ENCODE data around the gene L3MBTL2.
A peak's percentile ranks its signal among the peaks of the same experiment; 100 is the strongest.
"Not testable (repeated sequence)": the region's sequence is repeated elsewhere in the genome, so short reads cannot be mapped to it uniquely, and the experiment has no call there.

Gene L3MBTL2

DNA sequence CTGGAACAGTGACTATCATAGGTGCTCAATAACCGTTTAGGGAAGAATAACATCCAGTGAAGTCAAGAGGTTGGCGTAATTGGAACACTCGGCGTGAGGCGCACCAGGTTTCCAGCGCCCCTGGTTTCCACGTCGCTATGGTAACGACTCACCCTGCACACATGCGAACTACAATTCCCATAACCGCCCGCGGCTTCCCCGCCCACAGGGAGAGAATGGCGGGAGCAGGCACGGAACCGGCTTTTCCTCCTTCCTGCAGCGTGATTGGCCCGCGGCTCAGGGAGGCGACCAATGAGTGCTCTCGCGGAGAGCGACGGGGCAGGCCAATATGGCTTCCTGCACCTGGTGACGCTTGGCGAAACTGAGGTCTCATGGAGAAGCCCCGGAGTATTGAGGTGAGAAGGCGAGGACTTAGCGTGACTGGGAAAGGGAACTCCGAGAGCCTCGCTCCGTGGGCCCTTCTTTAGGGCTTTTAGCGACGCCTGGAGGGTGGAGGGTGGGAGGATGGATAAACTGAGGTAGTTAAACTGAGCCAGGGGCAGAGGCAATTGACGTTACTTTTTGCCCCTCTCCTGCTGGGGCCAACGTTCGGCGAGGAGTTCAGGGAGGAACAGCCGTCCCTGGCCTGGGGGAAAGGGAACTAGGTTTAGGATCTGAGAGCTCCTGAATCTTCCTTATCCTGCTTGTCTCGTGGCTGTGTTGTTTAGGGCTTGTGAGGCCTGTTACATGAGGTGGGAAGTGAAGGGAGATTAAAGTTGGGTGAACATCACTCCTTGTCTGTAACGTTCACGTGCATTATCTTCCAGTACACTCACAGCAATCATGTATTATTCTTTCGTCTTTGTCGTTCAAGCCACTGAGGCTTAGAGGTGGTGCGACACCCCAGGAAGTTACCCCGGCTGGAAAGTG lies at the start of gene L3MBTL2:
L3MBTL2 (plus strand) TSS at position 321 of the 909 bp plus-strand sequence; CDS start at position 372, 51 bp downstream.
- peak; percentile 92 to 96 (median 93) for DNase-seq (ENCODE audit: low read depth in 3 of 3, low spot score in 1 of 3)

DNA sequence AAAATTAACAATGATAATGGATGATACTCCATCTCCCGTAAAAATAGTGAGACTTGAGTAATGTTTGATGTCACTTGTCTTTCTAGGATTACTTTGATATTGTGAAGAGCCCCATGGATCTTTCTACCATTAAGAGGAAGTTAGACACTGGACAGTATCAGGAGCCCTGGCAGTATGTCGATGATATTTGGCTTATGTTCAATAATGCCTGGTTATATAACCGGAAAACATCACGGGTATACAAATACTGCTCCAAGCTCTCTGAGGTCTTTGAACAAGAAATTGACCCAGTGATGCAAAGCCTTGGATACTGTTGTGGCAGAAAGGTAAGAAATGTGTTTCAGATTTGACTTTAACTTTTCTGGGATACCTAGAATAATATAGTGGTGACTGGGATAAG lies 48.0 kb upstream of the L3MBTL2 start:
- no peak for DNase-seq (ENCODE audit: low read depth in 3 of 3, low spot score in 1 of 3)

DNA sequence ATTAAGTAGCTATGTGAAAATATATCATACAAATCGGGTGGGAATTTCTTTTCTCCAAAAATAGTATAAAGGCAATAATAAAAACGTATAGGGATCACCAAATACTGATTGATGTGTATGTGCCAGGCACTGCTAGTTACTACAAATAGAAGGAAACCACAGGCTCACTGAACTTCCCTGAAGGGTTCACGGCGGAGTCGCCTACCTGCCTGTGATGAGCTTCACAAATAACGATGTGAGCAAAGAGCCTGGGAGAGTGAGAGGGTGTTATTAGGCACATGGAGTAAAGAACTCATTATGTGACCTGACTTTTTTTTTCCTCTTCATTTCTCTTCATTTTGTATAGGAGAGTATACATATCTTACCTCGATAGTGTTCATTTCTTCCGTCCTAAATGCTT lies 36.0 kb upstream of the L3MBTL2 start:
- DNase-seq (ENCODE audit: low read depth in 3 of 3, low spot score in 1 of 3): no peak

DNA sequence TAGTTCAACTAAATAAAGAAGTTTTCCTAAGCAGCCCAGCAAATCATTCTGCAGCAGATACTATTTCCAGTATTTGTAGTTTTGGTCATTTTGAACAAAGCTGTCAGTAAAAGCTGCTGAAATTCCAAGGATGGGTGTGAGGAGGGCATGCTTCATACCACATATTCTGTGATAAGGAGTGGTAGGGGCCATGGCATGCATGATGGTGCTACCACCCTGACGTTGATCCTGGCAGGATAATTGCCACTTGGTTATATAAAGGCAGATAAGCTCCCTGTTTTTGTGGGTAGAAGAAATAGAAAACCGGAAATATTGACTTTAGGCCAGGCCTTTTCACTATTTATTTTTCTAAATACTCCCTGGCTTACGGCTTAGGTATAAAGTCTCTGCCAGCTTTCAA lies 33.1 kb upstream of the L3MBTL2 start:
- DNase-seq (ENCODE audit: low read depth in 3 of 3, low spot score in 1 of 3): no peak

DNA sequence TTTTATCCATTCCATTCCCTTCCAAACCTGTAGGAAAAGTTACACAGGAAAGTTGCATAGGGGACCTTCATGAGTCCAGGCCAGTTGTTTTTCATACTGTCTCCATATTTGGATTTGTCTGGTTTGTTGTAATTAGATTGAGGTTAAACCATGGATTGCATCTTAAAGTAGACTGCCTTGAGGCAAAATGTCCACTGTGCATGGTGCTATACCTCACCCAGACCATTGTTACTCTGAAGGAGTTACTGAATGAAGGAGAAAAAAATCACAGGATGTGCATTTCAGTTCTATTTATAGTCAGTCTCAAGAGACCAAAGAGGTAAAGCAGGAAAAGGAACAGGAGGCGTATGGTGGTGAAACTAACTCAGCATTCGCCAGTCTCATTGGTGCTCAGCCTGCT lies 29.6 kb upstream of the L3MBTL2 start:
- no peak for DNase-seq (ENCODE audit: low read depth in 3 of 3, low spot score in 1 of 3)

DNA sequence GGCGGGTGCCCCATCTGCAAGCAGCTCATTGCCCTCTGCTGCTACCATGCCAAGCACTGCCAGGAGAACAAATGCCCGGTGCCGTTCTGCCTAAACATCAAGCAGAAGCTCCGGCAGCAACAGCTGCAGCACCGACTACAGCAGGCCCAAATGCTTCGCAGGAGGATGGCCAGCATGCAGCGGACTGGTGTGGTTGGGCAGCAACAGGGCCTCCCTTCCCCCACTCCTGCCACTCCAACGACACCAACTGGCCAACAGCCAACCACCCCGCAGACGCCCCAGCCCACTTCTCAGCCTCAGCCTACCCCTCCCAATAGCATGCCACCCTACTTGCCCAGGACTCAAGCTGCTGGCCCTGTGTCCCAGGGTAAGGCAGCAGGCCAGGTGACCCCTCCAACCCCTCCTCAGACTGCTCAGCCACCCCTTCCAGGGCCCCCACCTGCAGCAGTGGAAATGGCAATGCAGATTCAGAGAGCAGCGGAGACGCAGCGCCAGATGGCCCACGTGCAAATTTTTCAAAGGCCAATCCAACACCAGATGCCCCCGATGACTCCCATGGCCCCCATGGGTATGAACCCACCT lies 28.0 kb upstream of the L3MBTL2 start:
- no peak for DNase-seq (ENCODE audit: low read depth in 3 of 3, low spot score in 1 of 3)

DNA sequence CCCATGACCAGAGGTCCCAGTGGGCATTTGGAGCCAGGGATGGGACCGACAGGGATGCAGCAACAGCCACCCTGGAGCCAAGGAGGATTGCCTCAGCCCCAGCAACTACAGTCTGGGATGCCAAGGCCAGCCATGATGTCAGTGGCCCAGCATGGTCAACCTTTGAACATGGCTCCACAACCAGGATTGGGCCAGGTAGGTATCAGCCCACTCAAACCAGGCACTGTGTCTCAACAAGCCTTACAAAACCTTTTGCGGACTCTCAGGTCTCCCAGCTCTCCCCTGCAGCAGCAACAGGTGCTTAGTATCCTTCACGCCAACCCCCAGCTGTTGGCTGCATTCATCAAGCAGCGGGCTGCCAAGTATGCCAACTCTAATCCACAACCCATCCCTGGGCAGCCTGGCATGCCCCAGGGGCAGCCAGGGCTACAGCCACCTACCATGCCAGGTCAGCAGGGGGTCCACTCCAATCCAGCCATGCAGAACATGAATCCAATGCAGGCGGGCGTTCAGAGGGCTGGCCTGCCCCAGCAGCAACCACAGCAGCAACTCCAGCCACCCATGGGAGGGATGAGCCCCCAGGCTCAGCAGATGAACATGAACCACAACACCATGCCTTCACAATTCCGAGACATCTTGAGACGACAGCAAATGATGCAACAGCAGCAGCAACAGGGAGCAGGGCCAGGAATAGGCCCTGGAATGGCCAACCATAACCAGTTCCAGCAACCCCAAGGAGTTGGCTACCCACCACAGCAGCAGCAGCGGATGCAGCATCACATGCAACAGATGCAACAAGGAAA lies 27.3 kb upstream of the L3MBTL2 start:
- DNase-seq (ENCODE audit: low read depth in 3 of 3, low spot score in 1 of 3): no peak

DNA sequence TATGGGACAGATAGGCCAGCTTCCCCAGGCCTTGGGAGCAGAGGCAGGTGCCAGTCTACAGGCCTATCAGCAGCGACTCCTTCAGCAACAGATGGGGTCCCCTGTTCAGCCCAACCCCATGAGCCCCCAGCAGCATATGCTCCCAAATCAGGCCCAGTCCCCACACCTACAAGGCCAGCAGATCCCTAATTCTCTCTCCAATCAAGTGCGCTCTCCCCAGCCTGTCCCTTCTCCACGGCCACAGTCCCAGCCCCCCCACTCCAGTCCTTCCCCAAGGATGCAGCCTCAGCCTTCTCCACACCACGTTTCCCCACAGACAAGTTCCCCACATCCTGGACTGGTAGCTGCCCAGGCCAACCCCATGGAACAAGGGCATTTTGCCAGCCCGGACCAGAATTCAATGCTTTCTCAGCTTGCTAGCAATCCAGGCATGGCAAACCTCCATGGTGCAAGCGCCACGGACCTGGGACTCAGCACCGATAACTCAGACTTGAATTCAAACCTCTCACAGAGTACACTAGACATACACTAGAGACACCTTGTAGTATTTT lies 26.6 kb upstream of the L3MBTL2 start:
- no peak for DNase-seq (ENCODE audit: low read depth in 3 of 3, low spot score in 1 of 3)

DNA sequence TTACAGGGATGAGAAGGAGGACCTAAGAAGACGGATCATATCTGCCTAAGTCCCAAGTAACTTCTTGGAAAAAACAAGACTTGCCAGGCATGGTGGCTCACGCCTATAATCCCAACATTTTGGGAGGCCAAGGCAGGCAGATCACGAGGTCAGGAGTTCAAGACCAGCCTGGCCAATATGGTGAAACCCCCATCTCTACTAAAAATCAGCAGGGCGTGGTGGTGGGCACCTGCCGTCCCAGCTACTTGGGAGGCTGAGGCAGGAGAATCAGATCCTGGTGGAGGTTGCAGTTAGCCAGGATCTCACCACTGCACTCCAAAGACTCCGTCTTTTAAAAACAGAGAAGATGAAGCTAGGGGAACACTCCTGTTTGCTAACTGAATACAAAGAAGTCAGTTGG lies 24.8 kb upstream of the L3MBTL2 start:
- not testable (repeated sequence) for DNase-seq (ENCODE audit: low read depth in 3 of 3, low spot score in 1 of 3)

DNA sequence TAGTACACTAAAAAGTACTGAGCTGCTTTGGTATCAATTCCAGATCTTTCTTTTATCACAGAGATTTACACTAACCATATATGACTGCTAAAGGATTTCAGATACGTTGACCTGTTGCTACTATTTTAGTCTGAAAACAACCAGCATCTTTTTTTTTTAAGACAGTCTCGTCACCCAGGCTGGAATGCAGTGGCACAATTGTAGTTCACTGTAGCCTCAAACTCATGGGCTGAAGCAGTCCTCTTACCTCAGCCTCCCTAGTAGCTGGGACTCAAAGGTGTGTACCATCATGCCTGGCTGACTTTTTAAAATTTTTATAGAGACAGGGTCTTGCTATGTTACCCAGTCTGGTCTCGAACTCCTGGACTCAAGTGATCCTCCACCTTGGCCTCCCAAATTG lies 24.2 kb upstream of the L3MBTL2 start:
- no peak for DNase-seq (ENCODE audit: low read depth in 3 of 3, low spot score in 1 of 3)

DNA sequence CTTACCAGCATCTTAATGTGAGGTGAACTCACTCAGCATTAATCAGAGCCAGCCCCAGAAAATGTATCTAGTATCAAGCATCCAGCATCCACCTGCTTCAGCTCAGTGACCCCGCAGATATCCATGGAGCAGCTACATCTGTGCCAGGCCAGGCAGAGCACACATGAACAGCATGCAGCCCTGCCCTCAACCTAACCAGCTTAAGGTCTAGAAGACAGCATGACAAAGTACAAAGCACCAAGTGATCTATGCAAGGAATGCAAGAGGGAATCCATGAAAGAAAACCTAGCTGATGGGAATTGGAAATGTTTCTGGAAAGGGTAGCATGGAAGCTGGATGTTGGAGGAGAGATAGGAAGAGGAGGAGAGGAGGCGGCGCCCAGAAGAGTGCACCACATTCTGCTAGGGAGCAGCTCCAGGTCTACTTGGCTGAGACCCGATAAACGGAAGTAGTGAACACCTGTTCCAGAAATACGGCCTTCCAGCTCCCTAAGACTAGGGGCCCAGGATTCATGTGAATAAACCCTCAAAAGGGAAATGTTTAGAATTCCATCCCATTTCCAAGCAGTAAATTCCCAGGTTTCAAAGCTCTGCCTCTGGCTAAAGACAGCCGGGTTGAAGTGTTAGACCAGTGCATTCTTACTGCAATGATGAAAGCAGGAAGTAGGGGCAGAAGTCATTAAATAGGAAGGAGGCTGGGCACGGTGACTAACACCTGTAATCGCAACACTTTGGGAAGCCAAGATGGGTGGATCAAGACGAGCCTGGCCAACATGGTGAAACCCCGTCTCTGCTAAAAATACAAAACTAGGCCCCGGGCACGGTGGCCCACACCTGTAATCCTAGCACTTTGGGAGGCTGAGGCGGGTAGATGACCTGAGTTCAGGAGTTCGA lies 23.5 kb upstream of the L3MBTL2 start:
- DNase-seq (ENCODE audit: low read depth in 3 of 3, low spot score in 1 of 3): no peak

DNA sequence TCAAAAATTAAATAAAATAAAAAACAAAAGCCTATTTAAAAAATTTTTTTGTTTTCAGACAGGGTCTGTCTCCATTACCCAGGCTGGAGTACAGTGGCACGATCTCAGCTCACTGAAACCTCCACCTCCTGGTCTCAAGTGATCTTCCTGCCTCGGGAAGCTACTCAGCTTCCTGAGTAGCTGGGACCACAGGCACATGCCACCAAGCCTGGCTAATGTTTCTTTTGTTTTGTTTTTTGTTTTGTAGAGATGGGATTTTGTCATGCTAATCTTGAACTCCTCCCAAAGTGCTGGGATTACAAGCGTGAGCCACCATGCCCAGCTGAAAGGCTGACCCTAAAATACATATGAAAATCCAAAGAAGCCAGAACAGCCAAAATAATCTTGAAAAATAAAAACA lies 20.4 kb upstream of the L3MBTL2 start:
- DNase-seq (ENCODE audit: low read depth in 3 of 3, low spot score in 1 of 3): no peak

DNA sequence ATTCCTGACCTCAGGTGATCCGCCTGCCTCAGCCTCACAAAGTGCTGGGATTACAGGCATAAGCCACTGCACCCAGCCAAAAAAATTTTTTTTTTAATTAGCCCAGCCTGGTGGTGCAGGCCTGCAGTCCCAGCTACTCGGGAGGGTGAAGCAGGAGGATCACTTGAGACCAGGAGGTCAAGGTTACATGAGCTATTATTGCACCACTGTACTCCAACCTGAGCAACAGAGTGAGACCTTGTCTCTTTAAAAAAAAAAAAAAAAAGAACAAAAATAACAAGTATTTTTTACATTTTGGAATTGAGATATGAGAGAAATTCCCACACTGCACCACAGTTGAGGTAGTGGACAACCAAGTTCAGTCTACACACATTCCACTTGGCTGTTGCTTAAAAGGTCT lies 13.6 kb upstream of the L3MBTL2 start:
- DNase-seq (ENCODE audit: low read depth in 3 of 3, low spot score in 1 of 3): no peak

DNA sequence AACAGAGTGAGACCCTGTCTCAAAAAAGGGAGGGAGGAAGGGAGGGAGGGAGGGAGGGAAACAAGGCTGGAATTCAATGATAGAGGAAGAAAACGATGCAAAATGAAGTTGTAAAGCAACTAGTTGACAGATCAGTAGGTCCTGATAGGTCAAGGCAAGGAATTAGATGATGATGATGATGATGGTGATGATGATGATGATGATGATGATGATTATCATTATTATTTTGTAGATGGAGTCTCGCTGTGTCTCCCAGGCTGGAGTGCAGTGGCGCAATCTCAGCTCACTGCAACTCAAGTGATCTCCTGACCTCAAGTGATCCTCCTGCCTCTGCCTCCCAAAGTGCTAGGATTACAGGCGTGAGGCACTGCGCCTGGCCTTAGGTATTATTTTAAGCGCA lies 11.3 kb upstream of the L3MBTL2 start:
- DNase-seq (ENCODE audit: low read depth in 3 of 3, low spot score in 1 of 3): no peak

DNA sequence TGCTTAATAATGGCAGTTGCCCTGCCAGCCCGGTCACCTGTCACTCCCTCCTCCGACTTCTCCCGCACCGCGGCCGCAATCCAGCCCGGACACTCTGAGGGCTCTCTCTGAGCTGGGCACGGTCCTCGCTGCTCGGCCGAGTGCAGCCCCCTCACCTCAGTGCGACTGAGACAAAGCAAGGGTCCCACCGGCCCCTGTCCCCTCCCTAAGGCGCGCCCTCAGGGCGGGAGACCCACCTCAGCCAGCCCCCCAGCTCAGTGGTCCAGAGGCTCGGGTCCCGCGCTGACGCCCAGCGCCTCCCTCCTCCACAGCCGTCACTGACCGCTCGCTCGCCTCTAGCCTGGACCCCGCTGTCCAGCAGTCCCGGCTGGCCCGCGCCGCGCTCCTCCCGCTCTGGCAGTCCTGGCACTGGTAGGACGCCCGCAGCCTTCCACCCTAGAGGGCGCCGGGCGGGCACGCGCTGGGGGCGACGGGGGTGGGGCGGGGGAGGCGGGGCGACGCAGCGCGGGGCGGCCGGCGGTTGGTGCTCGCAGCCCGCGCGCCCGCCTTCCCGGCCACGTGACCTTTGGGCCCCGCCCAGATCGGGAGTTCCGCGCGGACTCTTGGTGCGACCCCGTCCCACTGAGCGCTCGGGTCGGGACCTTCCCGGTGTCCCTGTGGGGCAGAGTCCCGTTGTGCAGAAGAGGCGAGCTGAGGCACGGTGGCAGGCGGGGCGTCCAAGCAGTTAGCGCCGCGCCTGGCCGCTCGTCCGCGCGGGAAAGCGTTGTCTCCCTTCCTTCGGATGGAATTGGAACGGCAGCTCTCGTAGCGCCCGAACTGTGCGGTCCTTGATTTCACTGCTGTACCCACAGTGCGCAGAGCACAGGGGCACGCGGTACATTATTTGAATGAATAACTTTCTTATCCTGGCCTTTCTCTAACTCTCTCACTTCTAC lies 7.8 kb upstream of the L3MBTL2 start:
- peak; percentile 40 to 78 (median 54) for DNase-seq (ENCODE audit: low read depth in 3 of 3, low spot score in 1 of 3)

DNA sequence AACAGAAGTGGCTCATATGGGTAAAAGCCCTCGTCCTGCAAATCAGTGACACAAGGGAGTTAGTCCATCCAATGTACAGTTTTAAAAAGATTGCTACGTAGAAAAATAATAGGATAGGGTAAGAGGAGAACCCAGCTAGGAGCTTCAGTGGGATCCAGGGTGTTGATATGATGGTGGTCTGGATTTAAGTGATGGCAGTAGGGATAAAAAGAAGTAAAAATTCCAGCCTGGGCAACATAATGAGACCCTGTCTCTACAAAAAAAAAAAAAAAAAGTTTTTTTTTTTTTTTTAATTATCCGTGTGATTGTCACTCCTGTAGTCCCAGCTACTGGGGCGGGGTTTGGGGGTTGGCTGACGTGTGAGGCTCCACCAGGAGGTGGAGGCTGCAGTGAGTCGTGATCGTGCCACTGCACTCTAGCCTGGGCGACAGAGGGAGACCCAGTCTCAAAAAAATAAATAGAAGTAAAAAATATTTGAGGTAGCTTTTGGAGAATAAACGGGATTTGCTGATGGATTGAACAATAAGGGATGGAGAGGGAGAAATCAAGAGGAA lies 7.0 kb upstream of the L3MBTL2 start:
- peak in 1 of 3 donors; percentile 21 for DNase-seq (ENCODE audit: low read depth in 3 of 3, low spot score in 1 of 3)

DNA sequence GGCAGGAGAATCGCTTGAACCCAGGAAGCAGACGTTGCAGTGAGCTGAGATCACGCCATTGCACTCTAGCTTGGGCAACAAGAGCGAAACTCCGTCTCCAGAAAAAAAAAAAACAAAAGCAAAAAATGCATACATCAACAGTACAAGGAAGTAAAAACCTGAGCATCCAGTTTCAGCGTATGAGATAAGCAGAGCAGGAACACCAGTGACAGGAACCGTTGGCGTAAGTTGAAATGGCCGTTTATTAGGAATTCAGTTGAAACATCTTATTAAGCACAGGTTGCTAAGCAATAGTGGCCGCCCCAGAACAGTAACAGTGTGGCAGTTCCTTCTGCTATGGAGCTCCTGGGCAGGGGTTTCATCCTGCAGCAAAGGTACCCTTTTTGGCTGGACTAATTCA lies 4.0 kb upstream of the L3MBTL2 start:
- DNase-seq (ENCODE audit: low read depth in 3 of 3, low spot score in 1 of 3): no peak

DNA sequence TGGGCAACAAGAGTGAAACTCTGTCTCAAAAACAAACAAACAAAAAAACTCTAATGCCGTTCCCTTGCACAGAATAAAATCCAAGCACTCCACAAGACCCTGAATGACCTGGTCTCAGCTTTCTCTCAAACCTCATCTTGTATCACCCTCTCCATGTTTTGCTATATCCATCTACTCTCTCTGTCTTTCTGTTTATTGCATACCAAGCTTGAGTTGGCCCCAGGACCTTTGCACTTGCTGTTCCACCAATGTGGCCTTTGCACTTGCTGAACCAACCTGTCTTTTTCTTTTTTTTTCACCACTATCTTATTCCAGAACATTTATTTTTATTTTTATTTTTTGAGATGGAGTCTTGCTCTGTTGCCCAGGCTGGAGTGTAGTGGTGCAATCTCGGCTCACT lies 2.0 kb upstream of the L3MBTL2 start:
- no peak for DNase-seq (ENCODE audit: low read depth in 3 of 3, low spot score in 1 of 3)

DNA sequence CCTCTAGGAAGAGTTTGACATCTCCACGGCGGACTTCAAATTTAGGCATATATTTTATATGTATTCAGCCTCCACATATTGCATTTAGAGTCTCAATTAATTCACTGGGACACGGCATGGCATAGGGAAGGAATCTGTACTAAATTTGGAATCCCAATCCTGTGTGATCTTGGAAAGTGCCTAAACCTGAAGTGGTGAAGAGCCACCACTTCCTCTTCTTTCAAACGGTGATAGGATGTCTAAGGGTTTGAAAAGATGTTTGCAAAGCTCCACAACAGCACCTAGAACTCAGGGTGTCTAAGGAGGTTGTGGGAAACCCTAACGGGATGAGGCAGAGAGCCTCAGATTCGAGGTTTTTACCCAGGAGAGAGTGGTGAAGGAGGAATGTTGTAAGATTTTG lies 1.0 kb upstream of the L3MBTL2 start:
- no peak for DNase-seq (ENCODE audit: low read depth in 3 of 3, low spot score in 1 of 3)

All from stimulated activated CD4-positive, alpha-beta T cell treated with anti-CD3 and anti-CD28 coated beads, TNF-alpha, amount 100 ng/mL, for 1 hour (primary cell).